ENCODE data around the gene ARHGAP5. TPM values are rescaled to one million over a fixed set of nuclear protein-coding genes. Genes with fewer than 3 reads are reported as not detected.

ARHGAP5 gene
- total and polyA plus RNA-seq, 9 of the 15 experiments (the other 6 are each of a cell fraction or from before 2014, with no cell fraction given), result 3.1 to 21.8 (median 12.1) TPM

DNA sequence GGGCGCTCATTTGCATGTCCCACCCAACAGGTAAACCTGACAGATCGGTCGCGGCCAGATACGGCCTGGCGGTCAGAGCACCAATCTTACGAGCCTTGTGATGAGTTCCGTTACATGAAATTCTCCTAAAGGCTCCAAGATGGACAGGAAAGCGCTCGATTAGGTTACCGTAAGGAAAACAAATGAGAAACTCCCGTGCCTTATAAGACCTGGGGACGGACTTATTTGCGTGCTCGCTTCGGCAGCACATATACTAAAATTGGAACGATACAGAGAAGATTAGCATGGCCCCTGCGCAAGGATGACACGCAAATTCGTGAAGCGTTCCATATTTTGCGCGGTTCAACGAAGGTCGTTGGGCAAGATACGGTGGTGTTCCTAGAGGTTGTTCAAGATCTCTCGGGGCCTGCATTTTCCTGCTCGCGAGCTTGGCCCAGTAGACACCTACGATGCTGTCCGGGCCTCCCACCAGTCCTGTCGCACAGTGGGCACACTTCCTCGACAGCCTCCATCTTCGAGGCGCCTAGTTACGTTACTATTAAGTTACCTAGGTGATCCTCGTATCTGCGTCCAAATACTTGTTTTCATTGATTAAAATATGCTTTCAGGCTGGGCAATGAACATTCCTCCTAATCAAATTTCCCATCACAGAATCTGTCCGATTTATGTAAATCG lies 124.8 kb downstream of the ARHGAP5 start, which contains the start of gene RNU6-7 (continued):
- TF ChIP-seq POLR2H (tag; IDR thresholded peaks at IDR 0.05; ENCODE audit: low read depth), result peak; percentile 48
- TF ChIP-seq ETV5 (CRISPR knock-in tag; IDR thresholded peaks at IDR 0.05; ENCODE audit: low read depth), result no peak
- peak; percentile 91 for TF ChIP-seq HNRNPLL (IDR thresholded peaks at IDR 0.05; ENCODE audit: low read depth, low read length, poor library complexity, severe bottlenecking)
- TF ChIP-seq POLR3A (IDR thresholded peaks at IDR 0.05; ENCODE audit: borderline replicate concordance, extremely low read depth, insufficient read depth, insufficient read length), result peak; percentile 76
- no peak for TF ChIP-seq HLTF (IDR thresholded peaks at IDR 0.05)

DNA sequence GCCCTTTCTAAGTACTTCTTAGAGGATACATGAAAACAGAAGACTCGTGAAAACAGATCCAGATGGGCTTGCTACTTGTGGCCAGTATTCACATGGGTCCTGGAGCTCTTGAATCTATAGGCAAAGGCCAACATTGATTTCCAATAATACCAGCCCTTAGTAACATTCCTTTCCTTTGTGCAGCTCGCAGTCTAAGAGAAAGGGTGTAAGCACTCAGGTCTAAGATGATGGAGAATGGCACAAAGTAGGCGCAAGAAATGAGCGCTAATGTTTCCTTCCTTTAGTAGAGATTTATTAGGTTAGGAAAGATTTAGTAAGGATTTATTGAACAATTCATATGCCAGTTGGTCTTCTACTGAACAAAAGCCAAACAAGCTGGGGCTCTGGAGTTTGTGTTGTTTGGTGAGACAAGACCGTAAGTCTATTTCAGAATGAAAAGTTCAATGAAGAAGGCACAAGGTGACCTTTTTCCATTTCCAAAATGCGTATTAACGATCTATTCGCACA lies 125.4 kb downstream of the ARHGAP5 start:
- no peaks in the 10 kb centered on the region for H4K20me1 ChIP-seq (replicated peaks; ENCODE audit: control insufficient read depth, insufficient read depth, low read length)
- FAIRE-seq (peak; percentile 23), ATAC-seq (no peak), DNase-seq (ENCODE audit: extremely low read depth in 1 of 4, low spot score in 3 of 4) (peak in 1 of 4 experiments; percentile 9)
- peak overlapping the region in 1 of 2 experiments; percentile 85; a peak in 2 of 4 replicates for H3K9ac ChIP-seq (ENCODE audit: insufficient read depth in 1 of 2, low read depth in 2 of 2, low read length in 2 of 2)
- H3K36me3 ChIP-seq (ENCODE audit: control insufficient read depth, insufficient read depth, low read length), result no peaks in the 10 kb centered on the region
- CTCF ChIA-PET (ENCODE audit: low intra/inter-chr PET ratio), result no interaction called here
- 2% methylated on average over 7 of the region's 8 CpGs for WGBS (ENCODE audit: insufficient coverage, low coverage, missing lambda C conversion rate)
- peak overlapping the region; percentile 89 for H3K27ac ChIP-seq (ENCODE audit: extremely low read depth, low read depth, low read length)
- no TSS peak for BruUV-seq (replicated peaks)
- H3K9me3 ChIP-seq (replicated peaks; ENCODE audit: control insufficient read depth, insufficient read depth, low read depth, low read length), result no peaks in the 10 kb centered on the region
- no peaks in the 10 kb centered on the region for H3K27me3 ChIP-seq (ENCODE audit: control insufficient read depth in 2 of 2, insufficient read depth in 2 of 2, low read length in 2 of 2)
- H2AFZ ChIP-seq (ENCODE audit: low read depth, low read length), result peak overlapping the region; percentile 97
- peak overlapping the region; percentile 91 for H3K4me2 ChIP-seq (ENCODE audit: insufficient read depth, low read length)
- H3K4me1 ChIP-seq (replicated peaks in 1 of 2; ENCODE audit: control insufficient read depth in 2 of 2, insufficient read depth in 2 of 2, low read length in 2 of 2), result peaks cover 3 to 8% of the 10 kb centered on the region in 2 experiments; a peak in 3 of 5 replicates
- no peaks in the 10 kb centered on the region for H3K79me2 ChIP-seq (ENCODE audit: control insufficient read depth, insufficient read depth, low read length)
- in situ Hi-C loops (cut with MboI) (loop anchor here (5.0 kb wide), 1 partner anchor 120 kb away; no protein-coding TSS in a partner anchor), intact Hi-C loops (cut with micrococcal nuclease) (no loop called here)
- H3K4me3 ChIP-seq, result peak overlapping the region; percentile 62
- POLR2A ChIA-PET, result no interaction called here
- TF ChIP-seq EHMT2 (IDR thresholded peaks at IDR 0.05) (no peak), KHSRP (IDR thresholded peaks at IDR 0.05) (no peak), KDM1A (IDR thresholded peaks at IDR 0.05) (0 out of 4 replicates have a peak, but pooled peaks of 1 of the 2 experiments have one; percentile 14), NCOA1 (IDR thresholded peaks at IDR 0.05; ENCODE audit: low read depth) (no peak), TAF9B (IDR thresholded peaks at IDR 0.05; ENCODE audit: partially characterized antibody) (peak; percentile 16), ZNF121 (CRISPR knock-in tag; conservative IDR thresholded peaks at IDR 0.05) (no peak), EGR1 (conservative IDR thresholded peaks at IDR 0.05) (no peak), HDAC2 (IDR thresholded peaks at IDR 0.05) (no peak)
- TF ChIP-seq, protein P1, sequence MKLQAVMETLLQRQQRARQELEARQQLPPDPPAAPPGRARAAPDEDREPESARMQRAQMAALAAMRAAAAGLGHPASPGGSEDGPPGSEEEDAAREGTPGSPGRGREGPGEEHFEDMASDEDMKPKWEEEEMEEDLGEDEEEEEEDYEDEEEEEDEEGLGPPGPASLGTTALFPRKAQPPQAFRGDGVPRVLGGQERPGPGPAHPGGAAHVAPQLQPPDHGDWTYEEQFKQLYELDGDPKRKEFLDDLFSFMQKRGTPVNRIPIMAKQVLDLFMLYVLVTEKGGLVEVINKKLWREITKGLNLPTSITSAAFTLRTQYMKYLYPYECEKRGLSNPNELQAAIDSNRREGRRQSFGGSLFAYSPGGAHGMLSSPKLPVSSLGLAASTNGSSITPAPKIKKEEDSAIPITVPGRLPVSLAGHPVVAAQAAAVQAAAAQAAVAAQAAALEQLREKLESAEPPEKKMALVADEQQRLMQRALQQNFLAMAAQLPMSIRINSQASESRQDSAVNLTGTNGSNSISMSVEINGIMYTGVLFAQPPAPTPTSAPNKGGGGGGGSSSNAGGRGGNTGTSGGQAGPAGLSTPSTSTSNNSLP (IDR thresholded peaks at IDR 0.05; ENCODE audit: borderline replicate concordance, low read depth, low read length), result no peak
- TF ChIP-seq, protein P2, sequence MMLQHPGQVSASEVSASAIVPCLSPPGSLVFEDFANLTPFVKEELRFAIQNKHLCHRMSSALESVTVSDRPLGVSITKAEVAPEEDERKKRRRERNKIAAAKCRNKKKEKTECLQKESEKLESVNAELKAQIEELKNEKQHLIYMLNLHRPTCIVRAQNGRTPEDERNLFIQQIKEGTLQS (IDR thresholded peaks at IDR 0.05), result no peak
- TF ChIP-seq, protein P2 (CRISPR knock-in tag; conservative IDR thresholded peaks at IDR 0.05), result no peak
- H3K9me1 ChIP-seq (ENCODE audit: control insufficient read depth, insufficient read depth, low read length), result no peaks in the 10 kb centered on the region

All from K562 (cell line).